Gastroesophageal sphincter (tissue), 4 donors: ENCODE results near the gene KIAA0825. TPM values are rescaled to one million over a fixed set of nuclear protein-coding genes. Genes with fewer than 3 reads are reported as not detected.

Experiments
- ATAC-seq: fragments of 150-250 bp; one replicate; pipeline ENCODE4 v1.9.1; 2016; ENCODE audit warnings: mild to moderate bottlenecking, moderate library complexity
- H3K27ac ChIP-seq, 4 donors: fragments of 200-600 bp; sonication (generic) in 3 of 4; 1 replicate in 3 of 4; 2 replicates in 1 of 4; pipeline ENCODE4 v1.5.1; 2016 to 2019
- H3K27me3 ChIP-seq: fragments of 200-600 bp; sonication (generic); one replicate; pipeline ENCODE4 v1.5.1; 2019
- H3K36me3 ChIP-seq, 2 donors: fragments of 200-600 bp; sonication (generic); one replicate each; pipeline ENCODE4 v1.5.1; 2019; ENCODE audit warnings: control low read depth in 1 of 2
- H3K4me1 ChIP-seq, 3 donors: fragments of 200-600 bp; sonication (generic); 1 replicate in 2 of 3; 2 replicates in 1 of 3; pipeline ENCODE4 v1.5.1; 2016 to 2019; ENCODE audit warnings: control low read depth in 2 of 3
- H3K4me3 ChIP-seq, 2 donors: fragments of 200-600 bp; sonication (generic); one replicate each; pipeline ENCODE4 v1.5.1; 2019; ENCODE audit warnings: mild to moderate bottlenecking in 1 of 2, moderate library complexity in 1 of 2
- H3K9me3 ChIP-seq, 3 donors: fragments of 200-600 bp; sonication (generic); one replicate each; pipeline ENCODE4 v1.5.1; 2017 to 2019; ENCODE audit warnings: control low read depth in 2 of 3
- CTCF ChIP-seq, 4 experiments: fragments of 200-600 bp in 2 of 4; fragments of 450-650 bp in 2 of 4; sonication (generic) in 1 of 4; IDR thresholded peaks; one replicate each; pipeline ENCODE4 v1.5.1; 2017 to 2019; ENCODE audit warnings: antibody characterized with exemption in 4 of 4, mild to moderate bottlenecking in 2 of 4, moderate library complexity in 2 of 4
- EP300 ChIP-seq: sonication (generic); formaldehyde crosslinking; IDR thresholded peaks from one replicate; pipeline ENCODE4 v1.6.1; 2017; ENCODE audit warnings: antibody characterized with exemption, mild to moderate bottlenecking
- POLR2A ChIP-seq, 2 donors: fragments of 450-650 bp; IDR thresholded peaks; one replicate each; pipeline ENCODE4 v1.6.1; 2017; ENCODE audit warnings: antibody characterized with exemption in 2 of 2, mild to moderate bottlenecking in 2 of 2, moderate library complexity in 1 of 2
- POLR2AphosphoS5 ChIP-seq: sonication (generic); formaldehyde crosslinking; IDR thresholded peaks from one replicate; pipeline ENCODE4 v1.6.1; 2017; ENCODE audit warnings: antibody characterized with exemption
- WGBS, 2 donors: methylation state at CpG; one replicate each; pipeline ENCODE4 v1.1.5; 2018; ENCODE audit warnings: low coverage in 1 of 2; 5-methylcytosine and 5-hydroxymethylcytosine counted together
- total RNA-seq, 4 donors: library from RNA; depleted of rRNA; stranded (reverse); fragments of >200 nt; gene quantifications; one replicate each; pipeline ENCODE4 v1.1.0, GENCODE V29; 2016

The KIAA0825 gene
- total RNA-seq, 4 donors from 2014 or later = 3.0 to 7.9 (median 4.8) TPM

- H3K36me3 ChIP-seq = peaks cover 0 to 13% of the 10 kb centered on the region in 2 donors
- TF ChIP-seq CTCF (IDR thresholded peaks at IDR 0.05) (no peak), POLR2A (IDR thresholded peaks at IDR 0.05) (no peak), EP300 (no peak), POLR2AphosphoS5 (peak; percentile 58)
- H3K9me3 ChIP-seq = peaks cover 0 to 8% (median 0%) of the 10 kb centered on the region in 3 donors
- H3K4me3 ChIP-seq = no peak overlapping the region
- H3K4me1 ChIP-seq = no peaks in the 10 kb centered on the region
- 41 to 64% methylated on average over 2 of the region's 2 CpGs for WGBS, 2 donors
- peak overlapping the region in 2 of 4 donors; percentile 6 to 58 for H3K27ac ChIP-seq
- peak; percentile 81 for ATAC-seq
- no peaks in the 10 kb centered on the region for H3K27me3 ChIP-seq
Measured at GRCh38 chr5:94433397-94434163, 184.8 kb downstream of the KIAA0825 start.

GRCh38 chr5:94432499-94432898, 185.9 kb downstream of the KIAA0825 start:
- peak; percentile 76 for ATAC-seq
- Histone ChIP-seq H3K4me3 (no peak overlapping the region), H3K9me3 (peaks cover 0 to 18% (median 0%) of the 10 kb centered on the region in 3 donors), H3K27ac (peak overlapping the region in 1 of 4 donors; percentile 58), H3K4me1 (no peaks in the 10 kb centered on the region), H3K36me3 (peaks cover 0 to 4% of the 10 kb centered on the region in 2 donors), H3K27me3 (no peaks in the 10 kb centered on the region)
- TF ChIP-seq EP300 (no peak), POLR2AphosphoS5 (peak; percentile 51)

GRCh38 chr5:94431696-94432095, 186.7 kb downstream of the KIAA0825 start:
- no peak for TF ChIP-seq POLR2AphosphoS5
- no peak for TF ChIP-seq EP300
- no peak for TF ChIP-seq POLR2A (IDR thresholded peaks at IDR 0.05)
- TF ChIP-seq CTCF (IDR thresholded peaks at IDR 0.05) = no peak

GRCh38 chr5:94429566-94429965, 188.8 kb downstream of the KIAA0825 start:
- no peak for ATAC-seq
- Histone ChIP-seq H3K9me3 (peaks cover 0 to 21% (median 0%) of the 10 kb centered on the region in 3 donors), H3K36me3 (no peaks in the 10 kb centered on the region), H3K27me3 (no peaks in the 10 kb centered on the region), H3K27ac (no peak overlapping the region), H3K4me1 (no peaks in the 10 kb centered on the region), H3K4me3 (no peak overlapping the region)
- no peak for TF ChIP-seq CTCF (IDR thresholded peaks at IDR 0.05)
- no peak for TF ChIP-seq POLR2AphosphoS5
- TF ChIP-seq EP300 = no peak
- TF ChIP-seq POLR2A (IDR thresholded peaks at IDR 0.05) = no peak
- WGBS, 2 donors = 60% methylated on average over 1 of the region's 6 CpGs; no CpG with 5 or more reads in 1 of the 2 donors

More at GRCh38 chr5:94431696-94432095, 186.7 kb downstream of the KIAA0825 start:
- H3K9me3 ChIP-seq = peaks cover 0 to 21% (median 0%) of the 10 kb centered on the region in 3 donors
- ATAC-seq = no peak
- H3K27ac ChIP-seq = no peak overlapping the region
- no peaks in the 10 kb centered on the region for H3K27me3 ChIP-seq
- no peaks in the 10 kb centered on the region for H3K4me1 ChIP-seq
- no peak overlapping the region for H3K4me3 ChIP-seq
- peaks cover 0 to 4% of the 10 kb centered on the region in 2 donors for H3K36me3 ChIP-seq

- H3K4me1 ChIP-seq = no peaks in the 10 kb centered on the region
- 82 to 85% methylated on average over 2 of the region's 2 CpGs for WGBS, 2 donors
- no peak for ATAC-seq
- peaks cover 0 to 21% (median 0%) of the 10 kb centered on the region in 3 donors for H3K9me3 ChIP-seq
- H3K36me3 ChIP-seq = no peaks in the 10 kb centered on the region
- no peak overlapping the region for H3K4me3 ChIP-seq
- H3K27ac ChIP-seq = no peak overlapping the region
- TF ChIP-seq EP300 = no peak
- TF ChIP-seq CTCF (IDR thresholded peaks at IDR 0.05) = no peak
- H3K27me3 ChIP-seq = no peaks in the 10 kb centered on the region
Measured at GRCh38 chr5:94425396-94425795, 193.0 kb downstream of the KIAA0825 start.
